ENCODE results near the gene WNT11.

WNT11 gene

GRCh38 chr11:76206327-76207081, at the start of gene WNT11:
TSS of gene WNT11 (minus strand) at chr11:76206502. CDS start at chr11:76206407, 95 bp downstream.
- DNase-seq: no peak

GRCh38 chr11:76253416-76253815, 47.1 kb upstream of the WNT11 start:
- DNase-seq: no peak

GRCh38 chr11:76252631-76253070, 46.3 kb upstream of the WNT11 start:
- DNase-seq: no peak

- DNase-seq: no peak
Observed at GRCh38 chr11:76251576-76251975, 45.3 kb upstream of the WNT11 start.

GRCh38 chr11:76251226-76251575, 44.9 kb upstream of the WNT11 start:
- no peak for DNase-seq

- DNase-seq: no peak
Observed at GRCh38 chr11:76250520-76251225, 44.4 kb upstream of the WNT11 start.

GRCh38 chr11:76249195-76249741, 43.0 kb upstream of the WNT11 start:
- DNase-seq: no peak

GRCh38 chr11:76248210-76248609, 41.9 kb upstream of the WNT11 start:
- no peak for DNase-seq

- no peak for DNase-seq
Observed at GRCh38 chr11:76247091-76247490, 40.8 kb upstream of the WNT11 start.

- no peak for DNase-seq
Observed at GRCh38 chr11:76246271-76246933, 40.1 kb upstream of the WNT11 start.

- DNase-seq: no peak
Observed at GRCh38 chr11:76245720-76246119, 39.4 kb upstream of the WNT11 start.

GRCh38 chr11:76244316-76244851, 38.1 kb upstream of the WNT11 start:
- DNase-seq: no peak

GRCh38 chr11:76243957-76244285, 37.6 kb upstream of the WNT11 start:
- no peak for DNase-seq

- DNase-seq: no peak
Observed at GRCh38 chr11:76243193-76243956, 37.1 kb upstream of the WNT11 start.

GRCh38 chr11:76242004-76242779, 35.9 kb upstream of the WNT11 start:
- DNase-seq: no peak

- DNase-seq: no peak
Observed at GRCh38 chr11:76241243-76242000, 35.1 kb upstream of the WNT11 start.

GRCh38 chr11:76240666-76241065, 34.4 kb upstream of the WNT11 start:
- DNase-seq: no peak

GRCh38 chr11:76240161-76240540, 33.8 kb upstream of the WNT11 start:
- no peak for DNase-seq

- no peak for DNase-seq
Observed at GRCh38 chr11:76239483-76240160, 33.3 kb upstream of the WNT11 start.

GRCh38 chr11:76238551-76238950, 32.2 kb upstream of the WNT11 start:
- no peak for DNase-seq

GRCh38 chr11:76237914-76238313, 31.6 kb upstream of the WNT11 start:
- DNase-seq: no peak
